Neural cell (in vitro differentiated cells): Measurements from ENCODE around the gene LDHD. TPM values are rescaled to one million over a fixed set of nuclear protein-coding genes. Genes with fewer than 3 reads are reported as not detected.

Experiments
- H2AFZ ChIP-seq: fragments of 200-600, 300-800 bp; sonication (generic), shearing (Covaris generic); 2 replicates; pipeline ENCODE4 v1.6.0; 2014; ENCODE audit warnings: low read depth, mild to moderate bottlenecking, antibody characterized with exemption, low read length, moderate library complexity
- H3F3A ChIP-seq: fragments of 200-600 bp; shearing (Covaris generic); 2 replicates; pipeline ENCODE4 v1.6.1; 2016; ENCODE audit warnings: mild to moderate bottlenecking, moderate library complexity, mixed read lengths, antibody characterized with exemption, low read length; ENCODE audit not compliant: insufficient read depth, poor library complexity, severe bottlenecking
- H3K27ac ChIP-seq: fragments of 200-600, 300-800 bp; sonication (generic), shearing (Covaris generic); 2 replicates; pipeline ENCODE4 v1.5.1; 2014; ENCODE audit warnings: mild to moderate bottlenecking, low read length, moderate library complexity
- H3K27me3 ChIP-seq: fragments of 300-800, 200-600 bp; sonication (generic), shearing (Covaris generic); 2 replicates; pipeline ENCODE4 v1.6.0; 2014; ENCODE audit warnings: mild to moderate bottlenecking, low read depth, low read length, moderate library complexity; ENCODE audit not compliant: insufficient read depth
- H3K36me3 ChIP-seq: fragments of 300-800, 200-600 bp; sonication (generic), shearing (Covaris generic); 2 replicates; pipeline ENCODE4 v1.5.1; 2014; ENCODE audit warnings: mild to moderate bottlenecking, antibody characterized with exemption, low read length, moderate library complexity; ENCODE audit not compliant: insufficient read depth
- H3K4me2 ChIP-seq: fragments of 300-800, 200-600 bp; sonication (generic), shearing (Covaris generic); 2 replicates; pipeline ENCODE4 v1.6.0; 2014; ENCODE audit warnings: mild to moderate bottlenecking, low read length
- H3K4me3 ChIP-seq: fragments of 300-800, 200-600 bp; sonication (generic), shearing (Covaris generic); 2 replicates; pipeline ENCODE4 v1.5.1; 2014; ENCODE audit warnings: mild to moderate bottlenecking, low read length, moderate library complexity
- H3K79me2 ChIP-seq: fragments of 200-600 bp; shearing (Covaris generic); replicated peaks from 2 replicates; pipeline ENCODE4 v1.6.0; 2014; ENCODE audit warnings: mild to moderate bottlenecking, low read length, moderate library complexity; ENCODE audit not compliant: insufficient read depth
- H3K9ac ChIP-seq: fragments of 300-800, 200-600 bp; sonication (generic), shearing (Covaris generic); 2 replicates; pipeline ENCODE4 v1.6.1; 2016; ENCODE audit warnings: mild to moderate bottlenecking, low read length, mixed read lengths
- H3K9me2 ChIP-seq: fragments of 200-600 bp; shearing (Covaris generic); 2 replicates; pipeline ENCODE4 v1.6.1; 2016; ENCODE audit warnings: mild to moderate bottlenecking, low read length, mixed read lengths; ENCODE audit not compliant: insufficient read depth
- H3K9me3 ChIP-seq: fragments of 200-600, 300-800 bp; sonication (generic), shearing (Covaris generic); 2 replicates; pipeline ENCODE4 v1.6.1; 2016; ENCODE audit warnings: mild to moderate bottlenecking, mixed run types, low read length, moderate library complexity, mixed read lengths
- H4K20me1 ChIP-seq: fragments of 200-600 bp; shearing (Covaris generic); 2 replicates; pipeline ENCODE4 v1.6.1; 2016; ENCODE audit warnings: mild to moderate bottlenecking, mixed run types; ENCODE audit not compliant: insufficient read depth
- CTCF ChIP-seq: fragments of 450-650 bp; IDR thresholded peaks from 2 replicates; pipeline ENCODE4 v1.5.1; 2014; ENCODE audit warnings: antibody characterized with exemption, mild to moderate bottlenecking, moderate library complexity; ENCODE audit not compliant: poor library complexity, severe bottlenecking
- EP300 ChIP-seq: fragments of 450-650 bp; conservative IDR thresholded peaks from 2 replicates; pipeline ENCODE4 v1.6.1; 2014; ENCODE audit warnings: antibody characterized with exemption, mild to moderate bottlenecking, moderate library complexity; ENCODE audit not compliant: poor library complexity, severe bottlenecking
- EZH2 ChIP-seq: fragments of 200-600, 300-800 bp; shearing (Covaris generic), sonication (generic); IDR thresholded peaks from 2 replicates; pipeline ENCODE4 v1.6.1; 2014; ENCODE audit warnings: antibody characterized with exemption, low read length, borderline replicate concordance, mild to moderate bottlenecking; ENCODE audit not compliant: insufficient read depth, poor library complexity, severe bottlenecking
- MXI1 ChIP-seq: fragments of 450-650 bp; conservative IDR thresholded peaks from 2 replicates; pipeline ENCODE4 v1.6.1; 2014; ENCODE audit warnings: antibody characterized with exemption, mild to moderate bottlenecking; ENCODE audit not compliant: poor library complexity, severe bottlenecking
- POLR2AphosphoS5 ChIP-seq: IDR thresholded peaks from 2 replicates; pipeline ENCODE4 v1.6.1; 2012
- RAD21 ChIP-seq: fragments of 450-650 bp; conservative IDR thresholded peaks from 2 replicates; pipeline ENCODE4 v1.6.1; 2014; ENCODE audit warnings: antibody characterized with exemption, mild to moderate bottlenecking, moderate library complexity
- SMC3 ChIP-seq: fragments of 450-650 bp; conservative IDR thresholded peaks from 2 replicates; pipeline ENCODE4 v1.6.1; 2014; ENCODE audit warnings: antibody characterized with exemption, mild to moderate bottlenecking, moderate library complexity; ENCODE audit not compliant: poor library complexity
- TAF1 ChIP-seq: IDR thresholded peaks from 2 replicates; pipeline ENCODE4 v1.6.1; 2012; ENCODE audit warnings: low read depth
- polyA plus RNA-seq: library from polyadenylated mRNA; depleted of rRNA; stranded (reverse); fragments of >200 nt; gene quantifications from 2 replicates; pipeline ENCODE4 v1.2.3, GENCODE V29; 2014
- TF ChIP-seq, protein P1 (sequence below): IDR thresholded peaks from 2 replicates; pipeline ENCODE4 v1.6.1; 2012; ENCODE audit warnings: borderline replicate concordance

The LDHD gene
- polyA plus RNA-seq, 1 donor from 2014 or later: not detected

DNA sequence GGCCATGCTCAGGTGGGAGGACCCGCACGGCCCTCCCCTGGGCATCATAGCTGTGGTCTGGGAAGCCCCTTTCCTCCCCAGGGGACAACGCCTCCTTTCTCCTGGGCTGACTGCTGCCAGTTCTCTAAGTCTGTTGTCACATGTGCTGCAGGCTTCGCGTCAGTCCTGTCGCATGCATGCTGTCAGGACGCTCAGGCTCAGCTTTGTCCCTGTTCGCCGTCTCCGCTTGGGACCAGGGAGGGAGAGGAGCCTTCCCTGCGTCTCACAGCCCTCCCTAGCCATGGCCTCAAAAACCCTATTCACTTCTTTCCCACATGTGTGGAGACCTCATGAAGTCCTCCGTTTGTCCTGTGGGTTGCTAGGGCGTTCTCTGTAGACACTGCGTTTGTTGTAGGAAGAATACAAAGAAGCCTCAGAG is 21.4 kb downstream of the LDHD start:
- peaks cover 9% of the 10 kb centered on the region for H3K79me2 ChIP-seq
- no peaks in the 10 kb centered on the region for H4K20me1 ChIP-seq
- H3F3A ChIP-seq: no peaks in the 10 kb centered on the region
- TF ChIP-seq SMC3: no peak
- TF ChIP-seq, protein P1, sequence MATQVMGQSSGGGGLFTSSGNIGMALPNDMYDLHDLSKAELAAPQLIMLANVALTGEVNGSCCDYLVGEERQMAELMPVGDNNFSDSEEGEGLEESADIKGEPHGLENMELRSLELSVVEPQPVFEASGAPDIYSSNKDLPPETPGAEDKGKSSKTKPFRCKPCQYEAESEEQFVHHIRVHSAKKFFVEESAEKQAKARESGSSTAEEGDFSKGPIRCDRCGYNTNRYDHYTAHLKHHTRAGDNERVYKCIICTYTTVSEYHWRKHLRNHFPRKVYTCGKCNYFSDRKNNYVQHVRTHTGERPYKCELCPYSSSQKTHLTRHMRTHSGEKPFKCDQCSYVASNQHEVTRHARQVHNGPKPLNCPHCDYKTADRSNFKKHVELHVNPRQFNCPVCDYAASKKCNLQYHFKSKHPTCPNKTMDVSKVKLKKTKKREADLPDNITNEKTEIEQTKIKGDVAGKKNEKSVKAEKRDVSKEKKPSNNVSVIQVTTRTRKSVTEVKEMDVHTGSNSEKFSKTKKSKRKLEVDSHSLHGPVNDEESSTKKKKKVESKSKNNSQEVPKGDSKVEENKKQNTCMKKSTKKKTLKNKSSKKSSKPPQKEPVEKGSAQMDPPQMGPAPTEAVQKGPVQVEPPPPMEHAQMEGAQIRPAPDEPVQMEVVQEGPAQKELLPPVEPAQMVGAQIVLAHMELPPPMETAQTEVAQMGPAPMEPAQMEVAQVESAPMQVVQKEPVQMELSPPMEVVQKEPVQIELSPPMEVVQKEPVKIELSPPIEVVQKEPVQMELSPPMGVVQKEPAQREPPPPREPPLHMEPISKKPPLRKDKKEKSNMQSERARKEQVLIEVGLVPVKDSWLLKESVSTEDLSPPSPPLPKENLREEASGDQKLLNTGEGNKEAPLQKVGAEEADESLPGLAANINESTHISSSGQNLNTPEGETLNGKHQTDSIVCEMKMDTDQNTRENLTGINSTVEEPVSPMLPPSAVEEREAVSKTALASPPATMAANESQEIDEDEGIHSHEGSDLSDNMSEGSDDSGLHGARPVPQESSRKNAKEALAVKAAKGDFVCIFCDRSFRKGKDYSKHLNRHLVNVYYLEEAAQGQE: no peak
- TF ChIP-seq CTCF: no peak
- no peak for TF ChIP-seq POLR2AphosphoS5
- no peak for TF ChIP-seq MXI1
- TF ChIP-seq EP300: no peak
- TF ChIP-seq RAD21: no peak
- TF ChIP-seq EZH2: no peak
- TF ChIP-seq TAF1: no peak
- H3K36me3 ChIP-seq: no peaks in the 10 kb centered on the region
- no peak overlapping the region for H2AFZ ChIP-seq
- no peak overlapping the region for H3K4me3 ChIP-seq
- H3K4me2 ChIP-seq: no peak overlapping the region
- no peaks in the 10 kb centered on the region for H3K9me2 ChIP-seq
- no peaks in the 10 kb centered on the region for H3K27me3 ChIP-seq
- no peak overlapping the region for H3K9ac ChIP-seq
- no peak overlapping the region for H3K27ac ChIP-seq
- H3K9me3 ChIP-seq: no peaks in the 10 kb centered on the region

DNA sequence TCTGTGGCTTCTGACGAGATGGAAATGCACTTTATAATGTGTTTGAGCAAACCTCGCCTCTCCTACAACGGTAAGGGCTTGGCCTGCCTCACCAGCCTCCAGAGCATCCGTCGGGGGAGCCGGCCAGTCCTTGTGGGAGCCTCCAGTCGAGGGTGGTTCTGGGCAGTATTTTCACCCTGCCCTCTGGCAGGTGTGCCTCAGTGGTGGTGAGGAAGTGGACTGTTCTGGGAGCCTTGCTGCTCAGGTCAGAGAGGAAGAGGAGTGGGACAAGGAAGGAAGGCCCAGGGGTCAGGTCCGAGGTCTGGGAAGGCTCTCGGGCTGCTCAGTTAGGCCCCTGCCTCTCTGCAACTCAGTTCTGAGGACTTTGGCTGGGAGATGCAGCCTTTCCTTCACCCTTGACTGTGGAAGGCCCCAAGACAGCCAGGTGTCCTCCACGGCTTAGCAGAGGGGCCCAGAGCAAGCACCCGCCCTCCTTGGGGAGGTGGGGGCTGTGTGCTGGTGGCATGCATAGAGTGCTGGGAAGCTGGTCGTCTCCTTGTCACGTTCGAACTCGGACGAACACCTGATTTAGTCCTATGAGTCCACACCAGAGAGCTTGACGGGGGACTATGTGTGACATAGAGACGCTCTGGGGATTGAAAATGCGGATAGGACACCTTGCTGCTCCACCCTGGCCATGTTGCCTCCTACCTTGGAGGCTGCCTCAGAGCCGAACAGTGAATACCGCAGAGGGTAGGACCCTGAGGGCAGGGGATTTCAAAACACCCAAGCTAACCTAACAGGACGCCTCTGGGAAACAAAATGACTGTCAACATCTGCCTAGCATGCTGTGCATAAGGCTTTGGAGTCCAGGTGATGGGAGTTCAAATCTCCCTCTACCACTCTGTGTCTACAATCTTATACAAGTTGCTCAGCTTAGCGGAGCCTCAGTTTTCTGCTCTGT is 22.7 kb downstream of the LDHD start:
- H3K27me3 ChIP-seq: no peaks in the 10 kb centered on the region
- no peak for TF ChIP-seq MXI1
- no peak for TF ChIP-seq SMC3
- no peak for TF ChIP-seq EP300
- no peak for TF ChIP-seq RAD21
- no peak for TF ChIP-seq CTCF
- TF ChIP-seq, protein P1: no peak
- TF ChIP-seq TAF1: no peak
- TF ChIP-seq EZH2: no peak
- TF ChIP-seq POLR2AphosphoS5: no peak
- H4K20me1 ChIP-seq: no peaks in the 10 kb centered on the region
- H3F3A ChIP-seq: no peaks in the 10 kb centered on the region
- no peaks in the 10 kb centered on the region for H3K36me3 ChIP-seq
- no peaks in the 10 kb centered on the region for H3K9me3 ChIP-seq
- no peaks in the 10 kb centered on the region for H3K9me2 ChIP-seq
- H3K4me2 ChIP-seq: no peak overlapping the region
- H2AFZ ChIP-seq: no peak overlapping the region
- peaks cover 22% of the 10 kb centered on the region for H3K79me2 ChIP-seq
- H3K4me3 ChIP-seq: no peak overlapping the region
- no peak overlapping the region for H3K27ac ChIP-seq
- H3K9ac ChIP-seq: no peak overlapping the region
